Hepatocyte (in vitro differentiated cells): ENCODE measurements around the gene FMNL2. TPM values are rescaled to one million over a fixed set of nuclear protein-coding genes. Genes with fewer than 3 reads are reported as not detected.

Source experiments
- DNase-seq: peaks from one replicate; pipeline ENCODE4 v3.0.0-alpha.2; 2016; ENCODE audit warnings: low spot score
- H2AFZ ChIP-seq: fragments of 200-600 bp; sonication (generic); 2 replicates; pipeline ENCODE4 v1.6.0; 2016; ENCODE audit warnings: antibody characterized with exemption, mild to moderate bottlenecking
- H3K27ac ChIP-seq: fragments of 200-600 bp; sonication (generic); 2 replicates; pipeline ENCODE4 v1.5.1; 2016; ENCODE audit warnings: mild to moderate bottlenecking
- H3K27me3 ChIP-seq: fragments of 200-600 bp; sonication (generic); 2 replicates; pipeline ENCODE4 v1.6.1; 2016
- H3K36me3 ChIP-seq: fragments of 200-600 bp; sonication (generic); replicated peaks from 2 replicates; pipeline ENCODE4 v1.5.1; 2016; ENCODE audit warnings: low read depth; ENCODE audit not compliant: insufficient read depth
- H3K4me1 ChIP-seq: fragments of 200-600 bp; sonication (generic); 2 replicates; pipeline ENCODE4 v1.5.1; 2016; ENCODE audit warnings: mild to moderate bottlenecking, moderate library complexity; ENCODE audit not compliant: insufficient read depth
- H3K4me2 ChIP-seq: fragments of 200-600 bp; sonication (generic); 2 replicates; pipeline ENCODE4 v1.6.0; 2016
- H3K4me3 ChIP-seq: fragments of 200-600 bp; sonication (generic); 2 replicates; pipeline ENCODE4 v1.5.1; 2016; ENCODE audit warnings: mild to moderate bottlenecking
- H3K79me2 ChIP-seq: fragments of 200-600 bp; sonication (generic); 2 replicates; pipeline ENCODE4 v1.6.0; 2017; ENCODE audit warnings: mild to moderate bottlenecking
- H3K9me2 ChIP-seq: fragments of 200-600 bp; sonication (generic); replicated peaks from 2 replicates; pipeline ENCODE4 v1.6.0; 2017; ENCODE audit warnings: mild to moderate bottlenecking; ENCODE audit not compliant: insufficient read depth
- H3K9me3 ChIP-seq: fragments of 200-600 bp; sonication (generic); 2 replicates; pipeline ENCODE4 v1.5.1; 2016; ENCODE audit warnings: low read depth, mild to moderate bottlenecking
- H4K20me1 ChIP-seq: fragments of 200-600 bp; sonication (generic); 2 replicates; pipeline ENCODE4 v1.6.0; 2016; ENCODE audit warnings: mild to moderate bottlenecking; ENCODE audit not compliant: insufficient read depth, poor library complexity, severe bottlenecking
- CTCF ChIP-seq: fragments of 200-600 bp; sonication (generic); IDR thresholded peaks from 2 replicates; pipeline ENCODE4 v1.5.1; 2016; ENCODE audit warnings: antibody characterized with exemption, mild to moderate bottlenecking; ENCODE audit not compliant: poor library complexity
- EZH2 ChIP-seq: fragments of 200-600 bp; sonication (generic); IDR thresholded peaks from 2 replicates; pipeline ENCODE4 v1.6.1; 2016; ENCODE audit warnings: antibody characterized with exemption, mild to moderate bottlenecking, borderline replicate concordance
- EZH2phosphoT487 ChIP-seq: fragments of 200-600 bp; sonication (generic); IDR thresholded peaks from one replicate; pipeline ENCODE4 v1.6.1; 2018; ENCODE audit warnings: antibody characterized with exemption, mild to moderate bottlenecking, low read depth, moderate library complexity; ENCODE audit not compliant: unreplicated experiment, severe bottlenecking
- WGBS: methylation state at CpG from one replicate; pipeline ENCODE4 v1.1.6; 2016; ENCODE audit warnings: low lambda C conversion rate; ENCODE audit errors: missing lambda C conversion rate; 5-methylcytosine and 5-hydroxymethylcytosine counted together
- polyA plus RNA-seq: library from polyadenylated mRNA; unstranded; fragments of >200 nt; fragmentation: Nextera tagmentation; extraction: Ambion mirVana; gene quantifications from 2 replicates; pipeline ENCODE4 v1.2.1, GENCODE V29; 2016
- total RNA-seq: library from RNA; depleted of rRNA; stranded (reverse); fragments of >200 nt; gene quantifications from 2 replicates; pipeline ENCODE4 v1.2.3, GENCODE V29; 2014

The FMNL2 gene
- total and polyA plus RNA-seq, 2 experiments from 2014 or later, result 11.7 to 53.6 TPM

GRCh38 chr2:152600051-152600657 is 265.2 kb downstream of the FMNL2 start:
- H3K79me2 ChIP-seq, result no peaks in the 10 kb centered on the region
- no peaks in the 10 kb centered on the region for H3K36me3 ChIP-seq
- H2AFZ ChIP-seq, result no peak overlapping the region
- 88% methylated on average over 6 of the region's 6 CpGs for WGBS
- DNase-seq, result no peak
- no peak for TF ChIP-seq EZH2
- no peak for TF ChIP-seq CTCF
- no peak for TF ChIP-seq EZH2phosphoT487
- no peaks in the 10 kb centered on the region for H3K27me3 ChIP-seq
- H3K4me2 ChIP-seq, result no peak overlapping the region
- H3K9me3 ChIP-seq, result no peaks in the 10 kb centered on the region
- H3K27ac ChIP-seq, result no peak overlapping the region
- H3K4me1 ChIP-seq, result no peaks in the 10 kb centered on the region
- no peak overlapping the region for H3K4me3 ChIP-seq
- no peaks in the 10 kb centered on the region for H3K9me2 ChIP-seq
- no peaks in the 10 kb centered on the region for H4K20me1 ChIP-seq

GRCh38 chr2:152600697-152601096 is 265.7 kb downstream of the FMNL2 start:
- no peaks in the 10 kb centered on the region for H3K9me2 ChIP-seq
- H3K4me2 ChIP-seq, result no peak overlapping the region
- H3K27ac ChIP-seq, result no peak overlapping the region
- no peaks in the 10 kb centered on the region for H3K36me3 ChIP-seq
- H3K9me3 ChIP-seq, result no peaks in the 10 kb centered on the region
- H3K4me1 ChIP-seq, result no peaks in the 10 kb centered on the region
- no peaks in the 10 kb centered on the region for H3K79me2 ChIP-seq
- no peak for TF ChIP-seq CTCF
- TF ChIP-seq EZH2phosphoT487, result no peak
- no peak for TF ChIP-seq EZH2
- H4K20me1 ChIP-seq, result no peaks in the 10 kb centered on the region
- no peaks in the 10 kb centered on the region for H3K27me3 ChIP-seq
- 73% methylated on average over 2 of the region's 2 CpGs for WGBS
- no peak for DNase-seq
- no peak overlapping the region for H2AFZ ChIP-seq
- no peak overlapping the region for H3K4me3 ChIP-seq

- Histone ChIP-seq H3K4me1 (no peaks in the 10 kb centered on the region), H3K9me3 (no peaks in the 10 kb centered on the region), H3K79me2 (no peaks in the 10 kb centered on the region), H3K4me3 (no peak overlapping the region), H3K36me3 (no peaks in the 10 kb centered on the region), H3K4me2 (no peak overlapping the region), H3K27me3 (no peaks in the 10 kb centered on the region), H4K20me1 (no peaks in the 10 kb centered on the region), H2AFZ (no peak overlapping the region), H3K9me2 (no peaks in the 10 kb centered on the region), H3K27ac (no peak overlapping the region)
- no peak for TF ChIP-seq CTCF
- TF ChIP-seq EZH2, result no peak
- TF ChIP-seq EZH2phosphoT487, result no peak
- DNase-seq, result no peak
- 94% methylated on average over 8 of the region's 8 CpGs for WGBS
These were observed 267.8 kb downstream of the FMNL2 start for GRCh38 chr2:152602750-152603149.

GRCh38 chr2:152603166-152603565 is 268.2 kb downstream of the FMNL2 start:
- H4K20me1 ChIP-seq, result no peaks in the 10 kb centered on the region
- no peaks in the 10 kb centered on the region for H3K36me3 ChIP-seq
- no peaks in the 10 kb centered on the region for H3K9me2 ChIP-seq
- H3K27me3 ChIP-seq, result no peaks in the 10 kb centered on the region
- H2AFZ ChIP-seq, result no peak overlapping the region
- H3K4me3 ChIP-seq, result no peak overlapping the region
- no peaks in the 10 kb centered on the region for H3K79me2 ChIP-seq
- no peaks in the 10 kb centered on the region for H3K4me1 ChIP-seq
- DNase-seq, result no peak
- H3K27ac ChIP-seq, result no peak overlapping the region
- WGBS, result 96% methylated on average over 3 of the region's 3 CpGs
- H3K4me2 ChIP-seq, result no peak overlapping the region
- TF ChIP-seq EZH2phosphoT487, result no peak
- TF ChIP-seq CTCF, result no peak
- TF ChIP-seq EZH2, result no peak
- H3K9me3 ChIP-seq, result no peaks in the 10 kb centered on the region
